ENCODE data around the gene OR9A4. TPM values are rescaled to one million over a fixed set of nuclear protein-coding genes. Genes with fewer than 3 reads are reported as not detected.

The OR9A4 gene
- polyA plus RNA-seq, 2 of the 4 experiments (the other 2 are of a cell fraction), result not detected

DNA sequence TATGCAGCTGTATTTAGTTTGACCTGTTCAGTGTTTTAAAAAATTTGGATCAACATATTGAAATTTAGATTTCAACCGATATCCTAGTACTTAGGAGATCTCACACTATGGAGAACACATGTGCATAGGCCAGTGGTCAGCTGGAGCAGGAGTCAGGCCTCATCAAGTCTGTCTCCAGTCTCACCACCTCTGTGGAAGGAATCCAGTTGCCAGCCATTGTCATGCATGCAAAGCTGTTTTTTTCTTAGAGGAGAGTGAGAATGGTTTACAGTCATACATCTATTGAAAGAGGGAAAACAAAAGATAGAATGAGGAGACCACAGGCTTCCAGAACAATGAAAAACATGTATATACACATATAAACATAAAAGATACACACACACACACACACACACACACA, 38.1 kb downstream of the OR9A4 start:
- no peaks in the 10 kb centered on the region for H3K9me3 ChIP-seq
- CTCF ChIA-PET, result no interaction called here
- ATAC-seq (no peak), DNase-seq (ENCODE audit: low read depth in 1 of 2, low spot score in 1 of 2) (no peak), FAIRE-seq (no peak)
- WGBS (ENCODE audit: missing lambda C conversion rate), result 0% methylated on average over 1 of the region's 1 CpG
- H3K4me3 ChIP-seq, result no peak overlapping the region
- no peak overlapping the region for H3K27ac ChIP-seq
- H3K4me2 ChIP-seq, result no peak overlapping the region
- H3K4me1 ChIP-seq, result no peaks in the 10 kb centered on the region
- TF ChIP-seq JUNB (IDR thresholded peaks at IDR 0.05), result no peak
- TF ChIP-seq EHMT2 (IDR thresholded peaks at IDR 0.05; ENCODE audit: low read depth), result no peak
- no peak for TF ChIP-seq USF2 (IDR thresholded peaks at IDR 0.05)
- TF ChIP-seq ZNF302 (CRISPR knock-in tag; IDR thresholded peaks at IDR 0.05), result no peak
- no peak for TF ChIP-seq ZFP36 (IDR thresholded peaks at IDR 0.05; ENCODE audit: borderline replicate concordance, partially characterized antibody)
- no peak for TF ChIP-seq NFE2L2 (conservative IDR thresholded peaks at IDR 0.05; ENCODE audit: low read length)
- no peak for TF ChIP-seq POLR2A (IDR thresholded peaks at IDR 0.05; ENCODE audit: low read length)
- no peak for TF ChIP-seq CTCF (IDR thresholded peaks at IDR 0.05)
- POLR2A ChIA-PET, result no interaction called here

- Histone ChIP-seq H3K9me3 (no peaks in the 10 kb centered on the region), H3K4me3 (no peak overlapping the region), H3K27ac (no peak overlapping the region), H3K4me2 (no peak overlapping the region), H3K4me1 (no peaks in the 10 kb centered on the region)
- WGBS (ENCODE audit: missing lambda C conversion rate), result 11% methylated on average over 3 of the region's 3 CpGs
- TF ChIP-seq HEYL (CRISPR knock-in tag; IDR thresholded peaks at IDR 0.05) (no peak), POLR2AphosphoS2 (conservative IDR thresholded peaks at IDR 0.05; ENCODE audit: low read length) (no peak), CEBPB (IDR thresholded peaks at IDR 0.05) (no peak), ZC3H11A (IDR thresholded peaks at IDR 0.05) (no peak), KDM5A (IDR thresholded peaks at IDR 0.05) (no peak)
- TF ChIP-seq, protein P1, sequence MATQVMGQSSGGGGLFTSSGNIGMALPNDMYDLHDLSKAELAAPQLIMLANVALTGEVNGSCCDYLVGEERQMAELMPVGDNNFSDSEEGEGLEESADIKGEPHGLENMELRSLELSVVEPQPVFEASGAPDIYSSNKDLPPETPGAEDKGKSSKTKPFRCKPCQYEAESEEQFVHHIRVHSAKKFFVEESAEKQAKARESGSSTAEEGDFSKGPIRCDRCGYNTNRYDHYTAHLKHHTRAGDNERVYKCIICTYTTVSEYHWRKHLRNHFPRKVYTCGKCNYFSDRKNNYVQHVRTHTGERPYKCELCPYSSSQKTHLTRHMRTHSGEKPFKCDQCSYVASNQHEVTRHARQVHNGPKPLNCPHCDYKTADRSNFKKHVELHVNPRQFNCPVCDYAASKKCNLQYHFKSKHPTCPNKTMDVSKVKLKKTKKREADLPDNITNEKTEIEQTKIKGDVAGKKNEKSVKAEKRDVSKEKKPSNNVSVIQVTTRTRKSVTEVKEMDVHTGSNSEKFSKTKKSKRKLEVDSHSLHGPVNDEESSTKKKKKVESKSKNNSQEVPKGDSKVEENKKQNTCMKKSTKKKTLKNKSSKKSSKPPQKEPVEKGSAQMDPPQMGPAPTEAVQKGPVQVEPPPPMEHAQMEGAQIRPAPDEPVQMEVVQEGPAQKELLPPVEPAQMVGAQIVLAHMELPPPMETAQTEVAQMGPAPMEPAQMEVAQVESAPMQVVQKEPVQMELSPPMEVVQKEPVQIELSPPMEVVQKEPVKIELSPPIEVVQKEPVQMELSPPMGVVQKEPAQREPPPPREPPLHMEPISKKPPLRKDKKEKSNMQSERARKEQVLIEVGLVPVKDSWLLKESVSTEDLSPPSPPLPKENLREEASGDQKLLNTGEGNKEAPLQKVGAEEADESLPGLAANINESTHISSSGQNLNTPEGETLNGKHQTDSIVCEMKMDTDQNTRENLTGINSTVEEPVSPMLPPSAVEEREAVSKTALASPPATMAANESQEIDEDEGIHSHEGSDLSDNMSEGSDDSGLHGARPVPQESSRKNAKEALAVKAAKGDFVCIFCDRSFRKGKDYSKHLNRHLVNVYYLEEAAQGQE (IDR thresholded peaks at IDR 0.05), result no peak
- CTCF ChIA-PET, result interaction anchor here (1.3 kb wide), 1 partner anchor 20 kb away, joined by 4 read pairs; no protein-coding TSS in a partner anchor
- no peak for ATAC-seq
- POLR2A ChIA-PET, result no interaction called here
- DNase-seq (ENCODE audit: low read depth in 1 of 2, low spot score in 1 of 2), result no peak
- FAIRE-seq, result peak; percentile 49
These were observed 39.9 kb downstream of the OR9A4 start for GRCh38 chr7:141956084-141956483.

- FAIRE-seq, result no peak
These were observed 44.7 kb downstream of the OR9A4 start for GRCh38 chr7:141960687-141961422.

More at GRCh38 chr7:141960687-141961422, 44.7 kb downstream of the OR9A4 start:
- Histone ChIP-seq H3K4me3 (no peak overlapping the region), H3K4me2 (no peak overlapping the region), H3K9me3 (no peaks in the 10 kb centered on the region), H3K27ac (no peak overlapping the region), H3K4me1 (no peaks in the 10 kb centered on the region)
- 48% methylated on average over 3 of the region's 3 CpGs for WGBS (ENCODE audit: missing lambda C conversion rate)
- CTCF ChIA-PET, result no interaction called here
- POLR2A ChIA-PET, result no interaction called here
- ATAC-seq (no peak), DNase-seq (ENCODE audit: low read depth in 1 of 2, low spot score in 1 of 2) (no peak)
- no peak for TF ChIP-seq JUNB (IDR thresholded peaks at IDR 0.05)
- TF ChIP-seq RARB (CRISPR knock-in tag; IDR thresholded peaks at IDR 0.05), result no peak
- TF ChIP-seq FOSL2 (IDR thresholded peaks at IDR 0.05), result no peak
- no peak for TF ChIP-seq FOSL2 (CRISPR knock-in tag; IDR thresholded peaks at IDR 0.05)
- TF ChIP-seq NFE2L2 (conservative IDR thresholded peaks at IDR 0.05; ENCODE audit: low read length), result no peak
- TF ChIP-seq ZNF302 (CRISPR knock-in tag; IDR thresholded peaks at IDR 0.05), result no peak
- no peak for TF ChIP-seq CEBPB (IDR thresholded peaks at IDR 0.05)
- TF ChIP-seq SREBF2 (IDR thresholded peaks at IDR 0.05), result no peak
- TF ChIP-seq PBX3 (IDR thresholded peaks at IDR 0.05), result no peak
- no peak for TF ChIP-seq MAX (IDR thresholded peaks at IDR 0.05)
- TF ChIP-seq POLR2A (IDR thresholded peaks at IDR 0.05; ENCODE audit: low read length), result no peak
- no peak for TF ChIP-seq HOXB13 (CRISPR knock-in tag; IDR thresholded peaks at IDR 0.05; ENCODE audit: low read depth)
- TF ChIP-seq MAZ (IDR thresholded peaks at IDR 0.05; ENCODE audit: borderline replicate concordance, low read depth, low read length), result no peak
- TF ChIP-seq MYC (IDR thresholded peaks at IDR 0.05; ENCODE audit: borderline replicate concordance, low read length), result no peak
- TF ChIP-seq PHF8 (IDR thresholded peaks at IDR 0.05; ENCODE audit: borderline replicate concordance, low read depth), result no peak

Measured in A549 (cell line).